Sigmoid colon (tissue), 7 donors: ENCODE data around the gene THAP11. TPM values are rescaled to one million over a fixed set of nuclear protein-coding genes. Genes with fewer than 3 reads are reported as not detected.
A peak's percentile ranks its signal among the peaks of the same experiment; 100 is the strongest.

Source experiments
- DNase-seq: peaks from one replicate; pipeline ENCODE4 v3.0.0-alpha.2; 2019
- H3K27ac ChIP-seq, 4 donors: fragments of 200-600 bp; sonication (generic); one replicate each; pipeline ENCODE4 v1.5.1; 2016 to 2019; ENCODE audit warnings: mild to moderate bottlenecking in 1 of 4
- H3K27me3 ChIP-seq, 3 donors: fragments of 200-600 bp; sonication (generic); one replicate each; pipeline ENCODE4 v1.5.1; 2019; ENCODE audit warnings: mild to moderate bottlenecking in 1 of 3
- H3K36me3 ChIP-seq, 4 donors: fragments of 200-600 bp; sonication (generic); one replicate each; pipeline ENCODE4 v1.5.1; 2016 to 2019
- H3K4me1 ChIP-seq, 4 donors: fragments of 200-600 bp; sonication (generic); one replicate each; pipeline ENCODE4 v1.5.1; 2017 to 2019
- H3K4me3 ChIP-seq, 4 donors: fragments of 200-600 bp; sonication (generic); one replicate each; pipeline ENCODE4 v1.5.1; 2017 to 2019; ENCODE audit warnings: mild to moderate bottlenecking in 2 of 4, moderate library complexity in 1 of 4
- H3K9me3 ChIP-seq, 4 donors: fragments of 200-600 bp in 3 of 4; sonication (generic) in 3 of 4; one replicate each; pipeline versions ENCODE4 v1.5.1 to v1.6.1; 2013 to 2019
- CTCF ChIP-seq, 4 experiments: fragments of 450-650 bp in 3 of 4; fragments of 200-600 bp in 1 of 4; IDR thresholded peaks; one replicate each; pipeline ENCODE4 v1.5.1; 2016 to 2019; ENCODE audit warnings: antibody characterized with exemption in 4 of 4, mild to moderate bottlenecking in 3 of 4, moderate library complexity in 2 of 4
- EP300 ChIP-seq, 4 donors: sonication (generic); formaldehyde crosslinking; IDR thresholded peaks; one replicate each; pipeline ENCODE4 v1.6.1; 2017; ENCODE audit warnings: antibody characterized with exemption in 4 of 4
- POLR2A ChIP-seq, 2 donors: fragments of 450-650 bp; IDR thresholded peaks; one replicate each; pipeline ENCODE4 v1.6.1; 2016; ENCODE audit warnings: antibody characterized with exemption in 2 of 2, mild to moderate bottlenecking in 2 of 2, moderate library complexity in 2 of 2
- POLR2AphosphoS5 ChIP-seq, 4 donors: sonication (generic); formaldehyde crosslinking; IDR thresholded peaks; one replicate each; pipeline ENCODE4 v1.6.1; 2017; ENCODE audit warnings: antibody characterized with exemption in 4 of 4
- WGBS, 2 donors: extraction: QIAGEN DNeasy Blood & Tissue Kit; methylation state at CpG; one replicate each; pipeline ENCODE4 v1.1.7; 2013; 5-methylcytosine and 5-hydroxymethylcytosine counted together
- intact Hi-C: fragments of 100-400 bp; cut with DNase I; formaldehyde crosslinking; loops from one replicate; pipeline ENCODE4 v1.15.1; 2023
- polyA plus RNA-seq, 3 donors: library from polyadenylated mRNA; stranded (reverse); fragments of 200-250 nt; gene quantifications; one replicate each; pipeline ENCODE4 v1.2.3, GENCODE V29; 2013
- total RNA-seq, 4 donors: library from RNA; depleted of rRNA; stranded (reverse); fragments of >200 nt; gene quantifications; one replicate each; pipeline ENCODE4 v1.1.0, GENCODE V29; 2016
- donor health status: healthy with polysubstance abuse.
- donor health status: Bipolar disorder and iron deficiency.
- donor health status: healthy.

THAP11 gene
- total and polyA plus RNA-seq, 7 donors, result 16.2 to 85.6 (median 63.9) TPM

GRCh38 chr16:67883872-67884261, 41.7 kb downstream of the THAP11 start:
- H3K27ac ChIP-seq, result peak overlapping the region; percentile 64 to 70 (median 68)
- intact Hi-C loops, result loop anchor here (1.0 to 5.0 kb wide), 3 partner anchors 37 to 158 kb away; partner anchors contain the start of genes CENPT and NUTF2
- peaks cover 0 to 13% (median 9%) of the 10 kb centered on the region in 4 donors for H3K4me1 ChIP-seq
- WGBS, 2 donors, result 55 to 62% methylated on average over 11 of the region's 11 CpGs
- DNase-seq, result peak; percentile 80
- H3K27me3 ChIP-seq, result no peaks in the 10 kb centered on the region
- peaks cover 45 to 53% (median 47%) of the 10 kb centered on the region in 4 donors for H3K36me3 ChIP-seq
- H3K4me3 ChIP-seq, result no peak overlapping the region
- H3K9me3 ChIP-seq, result no peaks in the 10 kb centered on the region
- no peak for TF ChIP-seq POLR2AphosphoS5 (IDR thresholded peaks at IDR 0.05)
- no peak for TF ChIP-seq POLR2A (IDR thresholded peaks at IDR 0.05)
- peak; percentile 76 to 91 (median 86) for TF ChIP-seq CTCF (IDR thresholded peaks at IDR 0.05)

GRCh38 chr16:67884684-67885083, 42.6 kb downstream of the THAP11 start, which contains the start of gene NRN1L:
Gene NRN1L (plus strand): TSS chr16:67884885. CDS start chr16:67884904, 19 bp downstream.
- Histone ChIP-seq H3K9me3 (no peaks in the 10 kb centered on the region), H3K36me3 (peaks cover 37 to 45% (median 38%) of the 10 kb centered on the region in 4 donors), H3K4me1 (peaks cover 0 to 13% (median 9%) of the 10 kb centered on the region in 4 donors), H3K4me3 (peak within 1 kb of the TSS in 3 of 4 donors; percentile 13 to 19 (median 17)), H3K27ac (peak within 1 kb of the TSS; percentile 64 to 70 (median 68)), H3K27me3 (no peaks in the 10 kb centered on the region)
- DNase-seq, result peak; percentile 98
- 55 to 69% methylated on average over 22 of the region's 22 CpGs for WGBS, 2 donors
- TF ChIP-seq POLR2AphosphoS5 (IDR thresholded peaks at IDR 0.05) (peak in 3 of 4 donors; percentile 36 to 45 (median 39)), POLR2A (IDR thresholded peaks at IDR 0.05) (no peak), CTCF (IDR thresholded peaks at IDR 0.05) (no peak)
- intact Hi-C loops, result loop anchor here (2.0 to 5.0 kb wide), 2 partner anchors 38 to 158 kb away; partner anchors contain the start of genes CENPT and NUTF2

GRCh38 chr16:67885545-67885944, 43.4 kb downstream of the THAP11 start:
- H3K36me3 ChIP-seq, result peaks cover 28 to 37% (median 30%) of the 10 kb centered on the region in 4 donors
- no peaks in the 10 kb centered on the region for H3K27me3 ChIP-seq
- no peak for DNase-seq
- intact Hi-C loops, result loop anchor here (2.0 kb wide), 1 partner anchor 39 kb away; the partner anchor contains the start of genes CENPT and NUTF2
- peak overlapping the region in 2 of 4 donors; percentile 68 to 69 for H3K27ac ChIP-seq
- H3K4me1 ChIP-seq, result peaks cover 0 to 13% (median 9%) of the 10 kb centered on the region in 4 donors
- no peaks in the 10 kb centered on the region for H3K9me3 ChIP-seq
- no peak overlapping the region for H3K4me3 ChIP-seq
- TF ChIP-seq POLR2AphosphoS5 (IDR thresholded peaks at IDR 0.05), result no peak
- TF ChIP-seq CTCF (IDR thresholded peaks at IDR 0.05), result no peak
- TF ChIP-seq POLR2A (IDR thresholded peaks at IDR 0.05), result no peak
- no peak for TF ChIP-seq EP300 (IDR thresholded peaks at IDR 0.05)
- WGBS, 2 donors, result 92 to 95% methylated on average over 12 of the region's 12 CpGs

GRCh38 chr16:67885976-67886375, 43.9 kb downstream of the THAP11 start:
- Histone ChIP-seq H3K36me3 (peaks cover 24 to 32% (median 26%) of the 10 kb centered on the region in 4 donors), H3K4me1 (peaks cover 0 to 13% (median 9%) of the 10 kb centered on the region in 4 donors), H3K27ac (no peak overlapping the region), H3K9me3 (no peaks in the 10 kb centered on the region), H3K4me3 (no peak overlapping the region), H3K27me3 (no peaks in the 10 kb centered on the region)
- TF ChIP-seq POLR2A (IDR thresholded peaks at IDR 0.05) (no peak), POLR2AphosphoS5 (IDR thresholded peaks at IDR 0.05) (no peak), CTCF (IDR thresholded peaks at IDR 0.05) (no peak), EP300 (IDR thresholded peaks at IDR 0.05) (no peak)
- 96% methylated on average over 19 of the region's 19 CpGs for WGBS, 2 donors
- DNase-seq, result no peak
- intact Hi-C loops, result loop anchor here (2.0 kb wide), 1 partner anchor 39 kb away; the partner anchor contains the start of genes CENPT and NUTF2
